BLaER1 (cell line): Measurements from ENCODE around the gene GNAI2.

Experiments used
- H3K27ac ChIP-seq: shearing (Covaris generic); formaldehyde crosslinking; 2 replicates; pipeline ENCODE4 v1.8.1; 2022
- H3K27me3 ChIP-seq: shearing (Covaris generic); formaldehyde crosslinking; 2 replicates; pipeline ENCODE4 v1.8.1; 2022
- H3K36me3 ChIP-seq: shearing (Covaris generic); formaldehyde crosslinking; 2 replicates; pipeline ENCODE4 v1.8.1; 2022
- H3K4me1 ChIP-seq: shearing (Covaris generic); formaldehyde crosslinking; 2 replicates; pipeline ENCODE4 v1.8.1; 2022
- H3K4me2 ChIP-seq: shearing (Covaris generic); formaldehyde crosslinking; 2 replicates; pipeline ENCODE4 v1.8.1; 2022
- H3K4me3 ChIP-seq: shearing (Covaris generic); formaldehyde crosslinking; 2 replicates; pipeline ENCODE4 v1.8.1; 2022
- H3K9ac ChIP-seq: shearing (Covaris generic); formaldehyde crosslinking; 2 replicates; pipeline ENCODE4 v1.8.1; 2022
- H3K9me3 ChIP-seq: shearing (Covaris generic); formaldehyde crosslinking; 2 replicates; pipeline ENCODE4 v1.8.1; 2022
- H4K20me1 ChIP-seq: shearing (Covaris generic); formaldehyde crosslinking; 2 replicates; pipeline ENCODE4 v1.8.1; 2022
- Cebpa-rat ChIP-seq: shearing (Covaris generic); IDR thresholded peaks from 2 replicates; pipeline ENCODE4 v1.8.1; 2022

The GNAI2 gene

DNA sequence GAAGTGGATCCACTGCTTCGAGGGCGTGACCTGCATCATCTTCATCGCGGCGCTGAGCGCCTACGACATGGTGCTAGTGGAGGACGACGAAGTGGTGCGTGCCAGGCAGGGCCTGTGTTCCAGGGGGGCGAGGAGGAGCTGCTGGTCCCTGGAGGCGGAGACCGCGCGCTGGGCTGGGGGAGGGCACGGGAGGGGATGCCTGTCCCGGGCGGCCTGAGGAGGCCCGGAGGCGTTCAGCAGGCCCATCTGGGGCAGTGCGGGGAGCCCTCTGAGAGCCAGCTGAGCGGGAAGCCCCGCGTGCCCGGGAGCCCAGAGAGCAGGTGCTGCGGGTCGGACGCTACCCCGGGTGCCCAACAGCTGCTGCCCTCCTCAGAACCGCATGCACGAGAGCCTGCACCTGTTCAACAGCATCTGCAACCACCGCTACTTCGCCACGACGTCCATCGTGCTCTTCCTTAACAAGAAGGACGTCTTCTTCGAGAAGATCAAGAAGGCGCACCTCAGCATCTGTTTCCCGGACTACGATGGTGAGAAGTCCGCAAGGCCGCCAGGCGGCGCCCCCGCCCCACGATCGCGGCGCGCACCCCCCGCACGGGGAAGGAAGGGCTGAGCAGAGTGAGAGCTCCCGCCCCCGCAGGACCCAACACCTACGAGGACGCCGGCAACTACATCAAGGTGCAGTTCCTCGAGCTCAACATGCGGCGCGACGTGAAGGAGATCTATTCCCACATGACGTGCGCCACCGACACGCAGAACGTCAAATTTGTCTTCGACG, 41.7 kb upstream of the GNAI2 start:
- Histone ChIP-seq H3K27ac (no peak overlapping the region), H3K36me3 (no peaks in the 10 kb centered on the region), H3K9ac (no peak overlapping the region; the same call in 1 of the 2 replicates), H4K20me1 (peaks cover 20% of the 10 kb centered on the region; the same call in 1 of the 2 replicates), H3K9me3 (no peaks in the 10 kb centered on the region), H3K4me3 (peak overlapping the region; percentile 28; the same call in 1 of the 2 replicates), H3K4me2 (peak overlapping the region; percentile 77), H3K4me1 (peaks cover 30% of the 10 kb centered on the region), H3K27me3 (peaks cover 37% of the 10 kb centered on the region)
- no peak for TF ChIP-seq Cebpa-rat

GRCh38 chr3:50194903-50195500, 41.0 kb upstream of the GNAI2 start:
- Histone ChIP-seq H3K9me3 (no peaks in the 10 kb centered on the region), H3K4me3 (0 out of 2 replicates have a peak overlapping the region, but pooled peaks have one; percentile 28), H3K4me1 (peaks cover 28% of the 10 kb centered on the region), H3K36me3 (no peaks in the 10 kb centered on the region), H3K27me3 (peaks cover 37% of the 10 kb centered on the region), H3K27ac (no peak overlapping the region), H3K9ac (no peak overlapping the region), H3K4me2 (peak overlapping the region; percentile 77), H4K20me1 (peaks cover 14% of the 10 kb centered on the region; the same call in 1 of the 2 replicates)
- TF ChIP-seq Cebpa-rat = no peak

DNA sequence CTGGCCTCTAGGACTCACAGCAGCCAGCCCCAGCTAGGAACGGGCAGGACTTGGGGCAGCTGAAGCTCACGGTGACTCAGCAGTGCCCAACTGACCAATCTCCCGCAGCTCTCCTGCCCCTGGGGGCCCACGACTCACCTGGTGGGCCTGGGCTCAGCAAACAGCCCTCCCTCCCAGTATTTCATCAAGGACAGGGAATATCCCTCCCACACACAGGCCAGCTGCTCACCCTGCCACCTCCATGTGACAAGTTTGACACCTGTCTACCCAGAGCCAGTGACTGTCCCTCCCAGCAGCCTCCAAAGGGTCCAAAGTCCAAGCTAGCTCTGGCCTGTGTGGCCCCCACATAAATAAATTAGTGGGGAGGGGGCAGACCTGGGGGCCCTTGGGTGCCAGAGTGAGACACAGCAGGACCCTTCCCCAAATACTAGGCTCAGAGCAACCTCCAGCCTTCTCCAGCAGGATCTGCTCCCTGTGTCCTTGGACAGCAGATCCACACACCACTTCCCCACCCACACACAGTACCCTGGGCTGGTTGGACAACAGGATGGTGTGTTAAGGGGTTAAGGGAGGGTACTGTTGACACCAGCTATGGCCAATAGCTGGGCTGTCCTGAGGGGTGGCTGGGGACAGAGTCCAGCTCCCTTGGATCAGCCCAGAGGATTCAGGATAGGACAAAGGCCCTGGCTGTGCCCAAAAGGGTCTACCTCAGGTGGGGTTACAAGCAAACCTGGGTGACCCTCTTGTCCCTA, 40.3 kb upstream of the GNAI2 start:
- Histone ChIP-seq H3K9me3 (no peaks in the 10 kb centered on the region), H3K27me3 (peaks cover 37% of the 10 kb centered on the region), H3K4me2 (no peak overlapping the region), H3K4me3 (no peak overlapping the region), H3K36me3 (no peaks in the 10 kb centered on the region), H3K9ac (no peak overlapping the region), H4K20me1 (peaks cover 14% of the 10 kb centered on the region; the same call in 1 of the 2 replicates), H3K27ac (no peak overlapping the region), H3K4me1 (peaks cover 27% of the 10 kb centered on the region)
- TF ChIP-seq Cebpa-rat = no peak

DNA sequence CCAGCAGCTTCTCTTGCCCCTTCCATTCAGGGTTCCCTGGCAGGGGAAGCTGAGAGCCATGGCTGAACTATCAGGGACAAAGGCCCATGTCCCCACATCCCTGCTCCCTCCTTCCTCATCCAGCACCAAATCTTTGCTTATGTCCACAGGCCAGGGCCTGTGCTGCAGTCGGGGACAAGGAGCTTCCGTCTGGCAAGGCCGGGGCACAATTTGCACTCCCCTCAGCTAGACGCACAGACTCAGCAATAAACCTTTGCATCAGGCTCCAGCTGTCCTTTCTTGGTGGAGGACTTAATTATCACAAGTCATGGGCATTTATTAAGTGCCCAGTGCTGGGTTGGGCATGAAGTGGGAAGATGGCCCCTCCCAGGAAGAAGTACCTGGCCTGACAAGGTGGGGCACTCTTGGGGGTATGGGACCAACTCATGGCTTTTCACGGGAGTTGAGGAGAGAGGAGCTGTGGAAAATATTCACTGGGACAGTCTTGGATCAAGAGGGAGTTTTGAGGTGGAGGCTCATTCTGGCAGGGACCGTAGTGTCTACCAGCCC, 39.7 kb upstream of the GNAI2 start:
- no peak overlapping the region for H3K4me3 ChIP-seq
- H3K4me1 ChIP-seq = peaks cover 20% of the 10 kb centered on the region
- no peak overlapping the region for H3K9ac ChIP-seq
- no peaks in the 10 kb centered on the region for H3K9me3 ChIP-seq
- H3K4me2 ChIP-seq = no peak overlapping the region
- H3K27me3 ChIP-seq = peaks cover 41% of the 10 kb centered on the region
- no peak for TF ChIP-seq Cebpa-rat
- H3K36me3 ChIP-seq = no peaks in the 10 kb centered on the region
- H4K20me1 ChIP-seq = peaks cover 14% of the 10 kb centered on the region; the same call in 1 of the 2 replicates
- no peak overlapping the region for H3K27ac ChIP-seq

DNA sequence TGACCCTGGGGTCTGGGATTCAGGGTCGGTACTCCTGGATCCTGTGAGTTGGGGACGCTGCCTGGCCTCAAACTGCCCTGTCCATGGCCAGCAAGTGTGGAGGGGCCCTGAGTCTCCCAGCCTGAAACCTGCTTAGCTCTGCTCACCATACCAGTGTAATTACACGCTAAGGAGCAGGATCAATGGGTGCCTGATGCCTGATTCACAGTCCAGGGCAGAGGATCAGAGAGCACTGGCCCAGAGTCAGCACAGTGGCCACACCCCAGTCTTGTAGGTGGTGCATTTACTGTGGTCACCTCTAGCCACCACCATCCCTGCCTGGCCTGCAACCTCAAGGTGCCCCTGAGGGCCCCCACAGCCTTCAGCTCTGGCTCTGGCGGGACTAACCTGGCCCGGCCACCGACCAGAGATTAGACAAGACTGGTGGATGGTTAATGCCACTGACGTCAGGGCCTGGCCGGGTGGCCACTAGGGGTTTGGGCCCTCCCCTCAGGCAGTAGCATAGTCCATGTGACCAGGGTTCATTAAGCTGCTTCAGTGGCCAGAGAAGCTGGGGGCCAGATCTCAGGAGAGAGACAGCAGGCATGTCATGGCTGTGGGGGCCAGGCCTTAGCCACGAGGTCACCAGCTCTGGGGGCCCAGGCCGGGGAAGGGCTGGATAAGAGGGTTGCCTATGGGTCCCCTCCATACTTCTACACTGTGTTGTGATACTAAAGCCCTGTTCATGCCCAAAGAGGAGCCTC, 34.3 kb upstream of the GNAI2 start:
- no peak overlapping the region for H3K27ac ChIP-seq
- no peak overlapping the region for H3K4me2 ChIP-seq
- peaks cover 57% of the 10 kb centered on the region for H3K27me3 ChIP-seq

GRCh38 chr3:50202353-50203112, 33.5 kb upstream of the GNAI2 start:
- H3K9ac ChIP-seq = no peak overlapping the region
- H3K4me3 ChIP-seq = no peak overlapping the region
- H3K36me3 ChIP-seq = no peaks in the 10 kb centered on the region
- H3K9me3 ChIP-seq = no peaks in the 10 kb centered on the region
- H3K27ac ChIP-seq = no peak overlapping the region
- H4K20me1 ChIP-seq = peaks cover 27% of the 10 kb centered on the region
- peaks cover 65% of the 10 kb centered on the region for H3K27me3 ChIP-seq
- no peak overlapping the region for H3K4me2 ChIP-seq
- H3K4me1 ChIP-seq = peaks cover 17% of the 10 kb centered on the region
- TF ChIP-seq Cebpa-rat = no peak

More for the DNA sequence above, 34.3 kb upstream of the GNAI2 start:
- no peaks in the 10 kb centered on the region for H3K36me3 ChIP-seq
- peaks cover 17% of the 10 kb centered on the region for H3K4me1 ChIP-seq
- no peaks in the 10 kb centered on the region for H3K9me3 ChIP-seq
- TF ChIP-seq Cebpa-rat = no peak
- H3K4me3 ChIP-seq = no peak overlapping the region
- H3K9ac ChIP-seq = no peak overlapping the region
- H4K20me1 ChIP-seq = peaks cover 26% of the 10 kb centered on the region

- Histone ChIP-seq H4K20me1 (peaks cover 27% of the 10 kb centered on the region), H3K27me3 (peaks cover 71% of the 10 kb centered on the region), H3K27ac (no peak overlapping the region), H3K4me1 (peaks cover 17% of the 10 kb centered on the region), H3K4me3 (no peak overlapping the region), H3K36me3 (no peaks in the 10 kb centered on the region), H3K9me3 (no peaks in the 10 kb centered on the region), H3K4me2 (no peak overlapping the region), H3K9ac (no peak overlapping the region)
- no peak for TF ChIP-seq Cebpa-rat
Observed at GRCh38 chr3:50203113-50203808, 32.7 kb upstream of the GNAI2 start.
